Hematopoietic multipotent progenitor cell treated with erythropoietin and hydrocortisone succinate and interleukin-3 and kit ligand, for 8 days (in vitro differentiated cells): ENCODE measurements around the gene TUBG2.
"Not testable (repeated sequence)": the region's sequence is repeated elsewhere in the genome, so short reads cannot be mapped to it uniquely, and the experiment has no call there.

Experiments
- DNase-seq: peaks from one replicate; pipeline ENCODE4 v3.0.0-alpha.2; 2015

TUBG2 gene

DNA sequence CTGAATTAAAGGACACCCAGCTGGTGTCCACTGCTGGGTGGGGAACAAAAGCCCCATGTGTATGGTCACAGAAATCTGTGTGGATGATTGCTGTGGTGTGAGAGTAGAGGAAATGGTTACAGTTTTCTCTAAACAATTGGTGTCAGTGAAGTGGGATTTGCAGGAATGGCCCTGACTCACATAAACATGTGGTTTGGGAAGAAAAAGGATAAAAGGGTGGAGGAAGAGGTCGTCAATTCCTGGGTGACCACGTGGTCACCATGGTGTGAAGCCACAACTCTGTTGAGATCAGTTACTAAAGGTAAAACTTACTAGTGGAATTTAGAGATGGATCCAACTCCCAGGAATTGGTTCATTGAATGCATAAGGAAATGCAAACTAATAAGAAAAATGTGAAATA lies 3.6 kb upstream of the TUBG2 start:
- DNase-seq = no peak

GRCh38 chr17:42657824-42658588 lies 1.1 kb upstream of the TUBG2 start:
- no peak for DNase-seq

GRCh38 chr17:42659932-42660274 lies 819 bp downstream of the TUBG2 start:
- DNase-seq = not testable (repeated sequence)

DNA sequence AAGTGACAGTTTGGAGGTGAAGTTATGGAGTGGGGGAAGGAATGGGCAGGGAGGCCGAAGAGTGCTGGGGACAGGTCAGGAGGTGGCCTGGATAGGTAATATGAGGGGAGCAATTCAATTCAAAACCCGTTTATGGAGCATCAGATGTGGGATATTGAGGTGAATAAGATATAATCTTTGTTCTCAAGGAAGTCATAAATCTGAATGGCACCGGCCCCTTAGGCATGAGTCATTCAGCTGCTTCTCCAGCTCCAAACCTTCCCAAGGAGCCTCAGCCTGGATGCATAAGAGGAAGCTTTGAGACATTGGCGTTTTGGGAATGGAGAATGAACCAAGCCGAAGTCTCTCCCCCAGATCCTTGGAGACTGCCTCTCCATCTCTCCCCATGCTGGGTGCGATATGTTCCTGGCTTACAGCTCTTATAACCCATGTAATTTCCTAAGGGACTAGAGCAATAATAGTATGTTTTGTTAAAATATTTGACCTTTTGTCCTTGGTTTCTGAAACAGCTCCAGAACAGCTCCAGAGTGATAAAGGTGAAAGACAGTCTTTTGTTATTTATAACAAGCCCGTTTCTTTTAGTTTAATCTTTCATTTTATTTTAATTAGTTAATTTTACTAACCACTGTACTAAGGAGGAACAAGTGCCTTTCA lies 1.7 kb downstream of the TUBG2 start:
- no peak for DNase-seq

- no peak for DNase-seq
Measured at GRCh38 chr17:42665581-42666001, 6.5 kb downstream of the TUBG2 start.

DNA sequence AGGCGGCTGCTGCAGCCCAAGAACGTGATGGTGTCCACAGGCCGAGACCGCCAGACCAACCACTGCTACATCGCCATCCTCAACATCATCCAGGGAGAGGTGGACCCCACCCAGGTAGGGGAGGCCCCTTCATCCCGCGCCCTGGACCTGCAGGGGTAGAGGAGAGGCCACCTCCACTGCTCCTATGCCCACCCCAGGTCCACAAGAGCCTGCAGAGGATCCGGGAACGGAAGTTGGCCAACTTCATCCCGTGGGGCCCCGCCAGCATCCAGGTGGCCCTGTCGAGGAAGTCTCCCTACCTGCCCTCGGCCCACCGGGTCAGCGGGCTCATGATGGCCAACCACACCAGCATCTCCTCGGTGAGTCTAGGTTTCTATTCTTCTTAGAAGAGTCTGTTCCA lies 7.0 kb downstream of the TUBG2 start:
- not testable (repeated sequence) for DNase-seq

DNA sequence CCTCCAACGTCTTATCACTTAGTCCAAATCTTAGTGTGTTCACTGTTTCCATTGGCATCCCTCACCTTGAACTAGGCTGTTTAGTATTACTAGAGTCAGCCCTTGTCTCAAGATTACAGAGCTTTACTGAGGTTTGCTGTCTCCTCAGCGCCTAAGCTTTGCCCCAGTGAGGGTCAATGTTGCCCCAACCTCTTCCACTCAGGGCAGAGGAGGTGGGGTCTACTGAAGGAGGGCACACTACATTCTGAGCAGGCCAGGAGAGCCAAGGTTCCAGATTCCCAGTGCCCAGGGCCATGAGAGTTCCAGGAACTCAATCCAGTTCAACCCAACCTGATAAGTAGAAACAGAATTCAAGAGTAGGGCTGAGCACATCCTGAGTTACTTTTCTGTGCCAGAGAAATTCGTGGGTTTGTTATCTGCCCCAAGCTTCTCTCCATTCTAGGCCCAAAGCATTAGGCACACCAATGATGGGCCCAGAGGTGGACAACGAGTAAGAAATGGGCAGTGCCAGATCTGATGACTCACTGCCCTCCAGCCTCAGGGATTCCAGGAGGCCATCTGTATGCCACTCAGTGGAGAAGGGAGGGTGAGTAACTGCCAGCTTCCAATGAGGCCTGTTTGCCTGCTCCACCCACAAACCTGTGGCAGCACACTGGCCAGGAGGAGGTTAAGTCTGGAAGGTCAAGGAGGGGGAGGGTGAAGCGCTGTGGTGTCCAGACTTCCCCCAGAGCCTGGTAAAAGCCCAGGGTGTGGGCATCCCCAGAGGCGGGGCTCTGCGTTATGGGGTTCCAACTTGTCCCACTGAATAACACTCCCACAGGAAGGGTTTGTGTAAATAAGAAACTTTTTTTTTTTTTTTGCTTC lies 8.2 kb downstream of the TUBG2 start:
- DNase-seq = peak; percentile 90

DNA sequence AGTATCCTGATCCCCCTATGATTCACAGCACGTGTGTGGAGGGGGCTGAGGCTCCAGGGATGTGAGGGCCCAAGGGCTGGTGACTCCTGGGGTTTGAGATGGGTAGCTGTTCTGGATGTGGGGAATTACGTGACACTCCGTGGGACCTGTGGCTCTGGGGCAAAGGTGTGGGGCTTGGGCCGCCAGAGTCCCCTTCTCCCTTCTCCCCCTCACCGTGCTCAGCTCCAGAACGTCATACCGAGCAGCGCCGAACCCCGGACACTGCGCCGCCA lies 10.6 kb downstream of the TUBG2 start:
- DNase-seq = no peak

DNA sequence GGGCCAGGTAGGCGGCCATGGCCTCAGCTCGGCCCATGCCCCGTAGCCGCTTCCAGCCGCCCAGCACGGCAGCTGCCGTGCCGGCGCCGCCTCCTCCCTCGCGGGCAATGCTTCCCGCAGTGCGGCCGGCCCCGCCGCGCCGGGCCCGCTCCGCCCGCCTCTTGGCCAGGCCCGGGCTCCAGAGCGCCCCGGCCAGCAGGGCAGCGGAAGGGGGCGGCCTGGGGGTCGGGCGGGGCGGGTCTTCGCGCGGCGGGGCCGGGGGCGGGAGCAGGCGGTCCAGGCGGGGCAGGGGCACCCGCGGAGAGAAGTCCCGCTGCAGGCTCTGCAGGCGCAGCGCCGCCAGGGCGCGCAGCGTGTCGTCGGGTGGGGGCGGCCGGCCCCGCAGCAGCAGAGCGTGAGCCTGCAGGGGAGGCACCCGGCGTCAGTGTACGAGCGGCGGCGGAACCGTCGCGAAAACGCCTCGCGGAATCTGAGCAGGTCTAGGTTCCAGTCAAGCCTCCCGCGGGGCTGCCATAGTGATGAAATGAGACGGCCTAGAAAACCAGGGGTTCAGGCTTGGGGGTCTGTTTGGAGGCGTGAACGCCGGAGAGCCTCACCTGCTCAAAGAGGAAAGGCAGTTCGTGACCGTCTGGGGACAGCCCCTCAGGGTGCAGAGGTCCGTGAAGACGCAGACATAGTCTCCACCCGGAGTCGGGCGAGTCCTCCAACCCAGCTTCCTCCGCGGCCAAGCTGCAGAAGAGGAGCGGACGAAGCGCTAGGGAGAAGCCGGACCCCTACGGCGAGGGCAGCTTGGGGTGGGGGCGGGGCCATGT lies 11.1 kb downstream of the TUBG2 start:
- DNase-seq = no peak

GRCh38 chr17:42670789-42671657 lies 11.9 kb downstream of the TUBG2 start:
- no peak for DNase-seq

DNA sequence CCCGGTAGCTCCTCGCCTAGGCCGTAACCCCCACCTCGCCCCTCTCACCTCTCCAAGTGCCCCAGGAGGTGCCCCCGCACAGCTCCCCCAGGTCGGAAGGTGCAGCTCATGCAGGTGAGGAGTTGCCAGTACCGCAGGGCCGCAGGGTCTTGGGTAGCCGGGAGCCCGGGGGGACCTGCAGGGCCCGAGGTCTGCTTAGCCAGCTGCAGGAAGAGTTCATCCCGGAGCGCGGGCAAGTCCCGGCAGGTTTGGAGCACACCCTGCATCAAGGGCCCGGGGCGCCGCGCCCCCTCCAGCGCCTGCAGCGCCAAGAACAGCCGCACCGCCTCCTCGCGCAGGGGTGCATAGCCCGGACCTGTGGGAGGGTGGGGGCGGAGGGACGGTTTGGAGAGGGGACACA lies 13.0 kb downstream of the TUBG2 start:
- no peak for DNase-seq

- DNase-seq = no peak
Measured at GRCh38 chr17:42673266-42673884, 14.3 kb downstream of the TUBG2 start.

DNA sequence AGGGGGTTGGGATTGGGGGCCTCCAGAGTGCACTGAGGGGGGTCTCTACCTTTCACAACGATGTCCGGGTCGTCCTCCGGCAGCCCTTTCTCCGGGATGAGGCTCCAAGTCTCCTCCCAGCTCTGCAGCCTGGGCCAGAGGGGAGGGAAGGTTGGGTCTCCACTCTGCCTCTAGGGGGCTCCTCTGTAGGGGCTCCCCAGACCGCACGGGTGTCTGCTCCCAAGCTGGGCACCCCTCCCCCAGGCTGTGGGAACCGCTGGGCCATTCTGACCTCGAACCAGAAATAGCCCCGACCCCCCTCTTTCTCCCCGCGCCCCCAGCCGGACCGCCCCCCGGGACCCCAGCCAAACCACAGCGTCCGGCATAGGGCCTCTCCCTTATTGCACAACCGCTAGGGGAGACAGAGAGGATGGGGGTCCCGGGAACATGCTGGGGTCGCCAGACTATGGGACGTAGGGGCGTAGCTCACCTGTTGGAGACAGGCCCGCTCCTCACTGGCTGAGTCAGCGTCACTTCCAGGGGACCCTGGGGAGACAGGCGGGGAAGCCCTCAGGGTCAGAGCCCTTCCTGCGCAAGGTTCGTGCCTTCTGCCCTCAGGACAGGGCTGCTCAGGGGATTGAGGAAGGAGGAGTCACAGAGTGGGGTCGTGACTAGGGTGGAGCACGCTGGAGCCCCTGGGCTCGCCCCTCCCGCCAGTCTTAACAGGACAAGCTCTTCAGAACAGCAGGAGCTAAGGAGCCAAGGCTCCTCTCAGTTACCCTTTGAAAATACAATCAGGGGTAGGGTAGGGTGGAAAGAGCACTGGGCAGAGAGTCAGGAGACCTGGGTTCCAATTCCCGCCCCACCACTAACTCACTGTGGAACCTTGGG lies 15.0 kb downstream of the TUBG2 start:
- peak; percentile 79 for DNase-seq

- DNase-seq = peak; percentile 43
Measured at GRCh38 chr17:42674755-42675347, 15.8 kb downstream of the TUBG2 start.

DNA sequence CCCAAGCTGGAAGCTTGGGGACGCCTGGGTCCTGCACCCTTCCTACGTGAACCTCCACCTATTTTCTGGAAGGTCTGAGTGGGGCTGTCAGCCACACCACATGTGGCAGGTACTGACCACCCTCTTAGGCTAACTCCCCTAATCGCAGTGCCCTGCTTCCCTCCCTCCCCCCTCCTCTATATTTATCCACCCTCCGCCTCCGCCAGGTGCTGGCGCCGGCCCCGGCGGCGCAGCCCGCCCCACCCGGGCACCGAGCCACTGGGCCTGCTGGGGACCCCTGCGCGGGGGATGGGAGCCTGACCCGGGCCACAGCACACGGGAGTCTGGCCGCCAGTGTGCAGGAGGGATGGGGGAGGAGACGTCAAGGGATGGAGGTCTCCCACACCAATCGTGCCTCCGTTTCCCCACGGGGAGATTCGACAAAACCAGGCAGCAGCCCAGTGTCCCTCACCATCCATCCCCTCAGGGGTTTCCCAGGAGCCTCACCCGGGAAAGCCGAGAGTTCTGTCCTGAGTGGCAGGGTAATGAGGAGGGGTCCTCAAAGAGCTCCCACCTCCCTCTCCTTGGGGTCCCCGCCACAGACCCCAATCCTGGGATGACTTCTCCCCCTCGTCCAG lies 16.4 kb downstream of the TUBG2 start:
- DNase-seq = no peak

- no peak for DNase-seq
Measured at GRCh38 chr17:42675965-42676423, 16.9 kb downstream of the TUBG2 start.

- DNase-seq = no peak
Measured at GRCh38 chr17:42676424-42677011, 17.4 kb downstream of the TUBG2 start, which contains the start of gene PLEKHH3. Gene PLEKHH3, minus strand, starts transcription at chr17:42676994. Its CDS starts 431 bp downstream, at chr17:42676563.

DNA sequence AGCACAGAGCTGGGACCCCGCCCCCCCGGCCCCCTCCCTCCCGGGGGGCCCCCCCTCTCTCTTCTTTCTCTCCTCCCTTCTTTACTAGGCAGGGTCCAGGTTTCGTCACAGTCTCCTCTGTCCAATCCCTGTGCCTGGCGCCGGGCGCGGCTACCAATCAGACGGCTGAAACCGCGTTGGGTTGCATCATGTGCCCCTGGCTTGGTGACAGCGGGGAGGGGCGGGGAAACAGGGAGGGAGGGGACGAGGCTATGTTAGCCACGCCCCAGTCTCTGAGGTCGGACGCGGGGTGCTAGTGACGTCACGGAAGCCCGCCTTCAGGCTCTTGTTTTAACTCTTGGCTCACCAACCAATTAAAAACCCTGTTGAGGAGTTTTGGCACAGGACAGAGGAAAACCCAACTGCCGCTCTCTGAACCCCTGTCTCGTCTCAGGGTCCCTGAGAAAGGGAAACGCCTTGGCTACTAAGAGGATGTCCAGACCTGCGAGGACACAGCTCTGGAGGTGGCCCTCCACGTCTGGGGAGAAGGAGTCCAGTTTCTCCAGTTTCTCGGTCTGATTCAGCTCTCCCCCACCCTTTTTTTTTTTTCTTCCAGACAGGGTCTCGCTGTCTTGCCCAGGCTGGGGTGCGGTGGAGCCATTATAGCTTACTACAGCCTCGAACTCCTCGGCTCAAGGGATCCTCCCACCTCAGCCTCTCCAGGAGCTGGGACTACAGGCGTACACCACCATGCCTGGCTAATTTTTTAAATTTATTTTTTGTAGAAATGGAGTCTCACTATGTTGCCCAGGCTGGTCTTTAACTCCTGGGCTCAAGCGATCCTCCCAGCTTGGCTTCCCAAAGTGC lies 18.2 kb downstream of the TUBG2 start:
- DNase-seq = peak; percentile 100
